ENCODE measurements around the gene THOP1. TPM values are rescaled to one million over a fixed set of nuclear protein-coding genes. Genes with fewer than 3 reads are reported as not detected.

THOP1 gene
- polyA plus RNA-seq, 2 of the 4 experiments (the other 2 are of a cell fraction) = 43.5 to 90.5 TPM

DNA sequence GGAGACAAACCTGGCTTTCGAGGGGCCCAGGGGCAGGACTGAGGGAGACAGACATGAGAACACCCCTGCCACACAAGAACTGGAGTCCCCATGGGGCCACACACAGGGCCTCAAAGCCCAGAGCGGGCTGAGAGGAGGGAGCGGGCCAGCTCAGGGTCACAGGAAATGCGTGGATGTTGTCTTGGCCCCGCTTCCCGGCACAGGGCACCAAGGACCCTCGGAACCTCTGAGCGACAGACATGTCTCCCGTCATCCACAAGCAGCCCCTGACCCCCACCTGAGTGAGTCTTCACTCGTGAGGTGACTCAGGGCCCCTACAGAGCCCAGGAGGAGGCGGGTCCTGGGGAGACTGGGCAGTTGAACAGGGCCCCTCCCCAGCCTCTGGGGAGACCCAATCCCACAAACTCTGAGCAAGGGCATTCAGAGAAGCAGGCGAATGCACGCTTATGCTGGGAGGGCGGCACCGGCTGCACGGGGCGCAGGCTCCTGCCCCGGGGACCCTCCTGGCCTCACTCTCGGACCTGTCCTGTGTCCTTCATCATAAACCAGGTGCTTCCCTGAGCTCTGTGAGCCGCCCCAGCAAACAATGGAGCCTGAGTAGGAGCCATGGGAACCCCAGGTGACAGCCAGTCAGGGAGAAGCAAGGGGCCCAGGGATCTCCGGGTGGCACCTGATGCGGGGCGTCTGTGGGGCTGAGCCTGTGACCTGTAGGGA, 22.4 kb upstream of the THOP1 start:
- Histone ChIP-seq H3K27ac (no peak overlapping the region), H3K4me3 (no peak overlapping the region), H3K9me3 (no peaks in the 10 kb centered on the region), H3K4me2 (no peak overlapping the region), H3K4me1 (no peaks in the 10 kb centered on the region)
- no peak for ATAC-seq
- ChIA-PET POLR2A (no interaction called here), CTCF (interaction anchor here (1.1 kb wide), 1 partner anchor 14 kb away, joined by 4 read pairs; no protein-coding TSS in a partner anchor)
- DNase-seq (ENCODE audit: low read depth in 1 of 2, low spot score in 1 of 2) = no peak
- TF ChIP-seq GATA3 (IDR thresholded peaks at IDR 0.05; ENCODE audit: borderline replicate concordance) (no peak), MYC (IDR thresholded peaks at IDR 0.05; ENCODE audit: borderline replicate concordance, low read length) (no peak), MAFK (IDR thresholded peaks at IDR 0.05; ENCODE audit: partially characterized antibody) (no peak), FOXS1 (CRISPR knock-in tag; IDR thresholded peaks at IDR 0.05) (no peak), HDAC2 (IDR thresholded peaks at IDR 0.05) (no peak), PHF8 (IDR thresholded peaks at IDR 0.05; ENCODE audit: borderline replicate concordance, low read depth) (no peak), NFE2L2 (conservative IDR thresholded peaks at IDR 0.05; ENCODE audit: low read length) (no peak), RCOR1 (IDR thresholded peaks at IDR 0.05; ENCODE audit: low read depth, low read length) (no peak), ZSCAN20 (CRISPR knock-in tag; IDR thresholded peaks at IDR 0.05) (no peak), HOXB5 (CRISPR knock-in tag; IDR thresholded peaks at IDR 0.05) (no peak), RNF2 (IDR thresholded peaks at IDR 0.05; ENCODE audit: borderline replicate concordance, low read depth) (no peak), SMC3 (IDR thresholded peaks at IDR 0.05) (no peak), FOSL2 (IDR thresholded peaks at IDR 0.05) (no peak), FOSL2 (CRISPR knock-in tag; IDR thresholded peaks at IDR 0.05) (no peak), ELK1 (IDR thresholded peaks at IDR 0.05; ENCODE audit: low read depth, low read length) (no peak), TFCP2L1 (CRISPR knock-in tag; IDR thresholded peaks at IDR 0.05) (no peak), POLR2A (IDR thresholded peaks at IDR 0.05; ENCODE audit: low read length) (no peak)
- TF ChIP-seq, protein P1, sequence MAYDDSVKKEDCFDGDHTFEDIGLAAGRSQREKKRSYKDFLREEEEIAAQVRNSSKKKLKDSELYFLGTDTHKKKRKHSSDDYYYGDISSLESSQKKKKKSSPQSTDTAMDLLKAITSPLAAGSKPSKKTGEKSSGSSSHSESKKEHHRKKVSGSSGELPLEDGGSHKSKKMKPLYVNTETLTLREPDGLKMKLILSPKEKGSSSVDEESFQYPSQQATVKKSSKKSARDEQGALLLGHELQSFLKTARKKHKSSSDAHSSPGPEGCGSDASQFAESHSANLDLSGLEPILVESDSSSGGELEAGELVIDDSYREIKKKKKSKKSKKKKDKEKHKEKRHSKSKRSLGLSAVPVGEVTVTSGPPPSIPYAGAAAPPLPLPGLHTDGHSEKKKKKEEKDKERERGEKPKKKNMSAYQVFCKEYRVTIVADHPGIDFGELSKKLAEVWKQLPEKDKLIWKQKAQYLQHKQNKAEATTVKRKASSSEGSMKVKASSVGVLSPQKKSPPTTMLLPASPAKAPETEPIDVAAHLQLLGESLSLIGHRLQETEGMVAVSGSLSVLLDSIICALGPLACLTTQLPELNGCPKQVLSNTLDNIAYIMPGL (CRISPR knock-in tag; IDR thresholded peaks at IDR 0.05; ENCODE audit: borderline replicate concordance) = no peak
- TF ChIP-seq, protein P2, sequence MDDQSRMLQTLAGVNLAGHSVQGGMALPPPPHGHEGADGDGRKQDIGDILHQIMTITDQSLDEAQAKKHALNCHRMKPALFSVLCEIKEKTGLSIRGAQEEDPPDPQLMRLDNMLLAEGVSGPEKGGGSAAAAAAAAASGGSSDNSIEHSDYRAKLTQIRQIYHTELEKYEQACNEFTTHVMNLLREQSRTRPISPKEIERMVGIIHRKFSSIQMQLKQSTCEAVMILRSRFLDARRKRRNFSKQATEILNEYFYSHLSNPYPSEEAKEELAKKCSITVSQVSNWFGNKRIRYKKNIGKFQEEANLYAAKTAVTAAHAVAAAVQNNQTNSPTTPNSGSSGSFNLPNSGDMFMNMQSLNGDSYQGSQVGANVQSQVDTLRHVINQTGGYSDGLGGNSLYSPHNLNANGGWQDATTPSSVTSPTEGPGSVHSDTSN (IDR thresholded peaks at IDR 0.05) = no peak
- TF ChIP-seq, protein P3, sequence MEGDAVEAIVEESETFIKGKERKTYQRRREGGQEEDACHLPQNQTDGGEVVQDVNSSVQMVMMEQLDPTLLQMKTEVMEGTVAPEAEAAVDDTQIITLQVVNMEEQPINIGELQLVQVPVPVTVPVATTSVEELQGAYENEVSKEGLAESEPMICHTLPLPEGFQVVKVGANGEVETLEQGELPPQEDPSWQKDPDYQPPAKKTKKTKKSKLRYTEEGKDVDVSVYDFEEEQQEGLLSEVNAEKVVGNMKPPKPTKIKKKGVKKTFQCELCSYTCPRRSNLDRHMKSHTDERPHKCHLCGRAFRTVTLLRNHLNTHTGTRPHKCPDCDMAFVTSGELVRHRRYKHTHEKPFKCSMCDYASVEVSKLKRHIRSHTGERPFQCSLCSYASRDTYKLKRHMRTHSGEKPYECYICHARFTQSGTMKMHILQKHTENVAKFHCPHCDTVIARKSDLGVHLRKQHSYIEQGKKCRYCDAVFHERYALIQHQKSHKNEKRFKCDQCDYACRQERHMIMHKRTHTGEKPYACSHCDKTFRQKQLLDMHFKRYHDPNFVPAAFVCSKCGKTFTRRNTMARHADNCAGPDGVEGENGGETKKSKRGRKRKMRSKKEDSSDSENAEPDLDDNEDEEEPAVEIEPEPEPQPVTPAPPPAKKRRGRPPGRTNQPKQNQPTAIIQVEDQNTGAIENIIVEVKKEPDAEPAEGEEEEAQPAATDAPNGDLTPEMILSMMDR (IDR thresholded peaks at IDR 0.05) = no peak
- no peak for FAIRE-seq
- WGBS (ENCODE audit: missing lambda C conversion rate) = 89% methylated on average over 7 of the region's 23 CpGs

DNA sequence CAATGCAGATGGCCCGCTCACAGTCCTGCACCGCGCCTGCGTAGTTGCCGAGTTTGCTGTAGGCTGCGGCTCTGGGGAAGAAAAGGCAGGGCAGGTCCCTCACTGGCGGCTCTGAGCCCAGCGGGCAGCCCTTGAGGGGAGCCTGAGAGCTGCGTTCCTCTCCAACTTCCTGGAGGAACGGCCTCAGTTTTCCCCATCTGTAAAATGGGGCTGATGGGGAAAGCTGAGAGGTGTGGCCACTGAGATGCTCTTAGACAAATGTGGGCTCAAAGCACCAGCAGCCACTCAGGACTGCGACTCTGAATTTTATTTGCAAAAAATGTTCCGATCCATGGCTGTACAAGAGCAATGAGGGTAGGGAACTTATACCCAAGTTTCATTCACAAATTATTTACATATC, 21.6 kb upstream of the THOP1 start:
- Histone ChIP-seq H3K4me2 (no peak overlapping the region), H3K27ac (no peak overlapping the region), H3K4me3 (no peak overlapping the region), H3K9me3 (no peaks in the 10 kb centered on the region), H3K4me1 (no peaks in the 10 kb centered on the region)
- 98% methylated on average over 7 of the region's 12 CpGs for WGBS (ENCODE audit: missing lambda C conversion rate)
- DNase-seq (ENCODE audit: low read depth in 1 of 2, low spot score in 1 of 2) (no peak), FAIRE-seq (no peak), ATAC-seq (no peak)
- CTCF ChIA-PET = interaction anchor here (1.1 kb wide), 1 partner anchor 14 kb away, joined by 4 read pairs; no protein-coding TSS in a partner anchor
- TF ChIP-seq ATOH8 (CRISPR knock-in tag; IDR thresholded peaks at IDR 0.05; ENCODE audit: low read depth) (no peak), RAD21 (conservative IDR thresholded peaks at IDR 0.05 in 1 of 2, IDR thresholded peaks at IDR 0.05 in 1 of 2) (no peak), FOXS1 (CRISPR knock-in tag; IDR thresholded peaks at IDR 0.05) (no peak), RCOR1 (IDR thresholded peaks at IDR 0.05; ENCODE audit: low read depth, low read length) (no peak), ZNF302 (CRISPR knock-in tag; IDR thresholded peaks at IDR 0.05) (no peak), EHF (CRISPR knock-in tag; IDR thresholded peaks at IDR 0.05) (no peak), PHF8 (IDR thresholded peaks at IDR 0.05; ENCODE audit: borderline replicate concordance, low read depth) (no peak), CBX8 (IDR thresholded peaks at IDR 0.05) (no peak), JUNB (IDR thresholded peaks at IDR 0.05) (no peak)
- TF ChIP-seq, protein P2 (IDR thresholded peaks at IDR 0.05) = no peak
- POLR2A ChIA-PET = no interaction called here

All from A549 (cell line).